Psoas muscle (tissue), 8 donors: ENCODE data around the gene RNF220. TPM values are rescaled to one million over a fixed set of nuclear protein-coding genes. Genes with fewer than 3 reads are reported as not detected.

Experiments used
- ATAC-seq, 4 donors: fragments of 200-7000 bp; cut with Tn5 transposase; one replicate each; pipeline ENCODE4 v1.9.1; 2020; ENCODE audit warnings: moderate library complexity in 3 of 4, mild to moderate bottlenecking in 2 of 4
- DNase-seq, 2 donors: peaks; one replicate each; pipeline ENCODE4 v3.0.0-alpha.2; 2020
- H3K27ac ChIP-seq: fragments of 200-600 bp; one replicate; pipeline ENCODE4 v1.8.0; 2022
- H3K27me3 ChIP-seq, 3 donors: fragments of 200-600 bp in 1 of 3; one replicate each; pipeline versions ENCODE4 v1.6.1 to v1.8.0; 2013 to 2022; ENCODE audit warnings: low read length in 2 of 3, mild to moderate bottlenecking in 2 of 3, moderate library complexity in 1 of 3; ENCODE audit not compliant: insufficient read depth in 3 of 3
- H3K36me3 ChIP-seq, 2 donors: fragments of 200-600 bp in 1 of 2; one replicate each; pipeline versions ENCODE4 v1.6.1 to v1.8.0; 2013 to 2022; ENCODE audit warnings: low read depth in 1 of 2, mild to moderate bottlenecking in 1 of 2, moderate library complexity in 1 of 2; ENCODE audit not compliant: insufficient read depth in 1 of 2
- H3K4me1 ChIP-seq: fragments of 200-600 bp; one replicate; pipeline ENCODE4 v1.8.0; 2022
- H3K4me3 ChIP-seq: fragments of 200-600 bp; one replicate; pipeline ENCODE4 v1.8.0; 2022; ENCODE audit warnings: mild to moderate bottlenecking
- H3K9me3 ChIP-seq: fragments of 200-600 bp; one replicate; pipeline ENCODE4 v1.8.0; 2022
- CTCF ChIP-seq: fragments of 200-600 bp; IDR thresholded peaks from one replicate; pipeline ENCODE4 v1.8.0; 2022; ENCODE audit warnings: antibody characterized with exemption
- WGBS, 3 donors: extraction: QIAGEN DNeasy Blood & Tissue Kit; methylation state at CpG; one replicate each; pipeline versions ENCODE4 v1.1.6 to v1.1.7; 2013; 5-methylcytosine and 5-hydroxymethylcytosine counted together
- intact Hi-C, 2 donors: fragments of 100-400 bp; cut with DNase I; formaldehyde crosslinking; loops; one replicate each; pipeline versions ENCODE4 v1.11.0 to v1.14.2; 2022
- polyA plus RNA-seq, 3 donors: library from polyadenylated mRNA; stranded (reverse); fragments of 200-250 nt; gene quantifications; one replicate each; pipeline ENCODE4 v1.2.3, GENCODE V29; 2013
- total RNA-seq, 4 donors: library from RNA; stranded (reverse); fragmentation: NEBNext Ultra II Directional in 2 of 4; extraction: Animal tissue kit (Norgen Biotek cat#: 25700) in 2 of 4; gene quantifications; one replicate each; pipeline versions ENCODE4 v1.2.1 to v1.2.4, GENCODE V29; 2021 to 2023
- donor health status: healthy with polysubstance abuse.
- donor health status: DM: no; HTN: no; CAD: no; lungs with moderate emphysema.
- donor health status: Bipolar disorder and iron deficiency.
- donor health status: healthy.
- donor health status: DM: yes; HTN: yes; CAD: no.
- donor health status: DM: no; HTN: no; CAD: no.
- donor health status: DM: no; HTN: no; CAD: no.
- donor health status: DM: yes; HTN: yes; CAD: no.

RNF220 gene
- total and polyA plus RNA-seq, 7 donors = 61.1 to 133 (median 75.5) TPM

- ATAC-seq = no peak
- intact Hi-C loops = no loop called here
- 76 to 83% (median 79%) methylated on average over 8 of the region's 8 CpGs for WGBS, 3 donors
- peaks cover 2 to 42% (median 4%) of the 10 kb centered on the region in 3 donors for H3K27me3 ChIP-seq
- no peak overlapping the region for H3K27ac ChIP-seq
- DNase-seq = no peak
- no peaks in the 10 kb centered on the region for H3K36me3 ChIP-seq
- H3K4me3 ChIP-seq = no peak overlapping the region
- TF ChIP-seq CTCF = no peak
- H3K4me1 ChIP-seq = peaks cover 24% of the 10 kb centered on the region
- H3K9me3 ChIP-seq = no peaks in the 10 kb centered on the region
These were observed 20.5 kb downstream of the RNF220 start for GRCh38 chr1:44425341-44426082.

DNA sequence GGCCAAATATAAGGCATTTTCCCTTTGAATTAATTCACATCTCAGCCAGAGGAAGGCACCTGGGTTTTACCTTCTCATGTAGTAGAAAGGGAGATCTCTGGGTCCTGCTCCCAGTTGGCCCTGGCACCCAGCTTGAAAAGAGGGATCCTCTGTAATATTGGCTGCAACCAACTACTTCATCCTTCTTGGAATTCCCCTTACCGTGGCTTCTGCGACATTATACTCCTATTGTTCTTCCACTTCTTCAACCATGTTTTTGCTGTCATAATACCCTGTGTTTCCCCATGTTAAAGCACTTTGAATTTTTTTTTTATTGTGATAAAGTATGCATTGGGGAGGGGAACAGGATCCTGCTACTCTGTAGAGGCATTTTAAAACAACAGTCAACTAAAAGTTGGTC, 26.8 kb downstream of the RNF220 start:
- WGBS, 3 donors = 57 to 74% (median 64%) methylated on average over 2 of the region's 2 CpGs
- Histone ChIP-seq H3K27me3 (peaks cover 4 to 30% (median 4%) of the 10 kb centered on the region in 3 donors), H3K4me3 (no peak overlapping the region), H3K9me3 (no peaks in the 10 kb centered on the region), H3K27ac (no peak overlapping the region), H3K4me1 (no peaks in the 10 kb centered on the region), H3K36me3 (no peaks in the 10 kb centered on the region)
- DNase-seq (no peak), ATAC-seq (no peak)
- TF ChIP-seq CTCF = no peak
- intact Hi-C loops = no loop called here

DNA sequence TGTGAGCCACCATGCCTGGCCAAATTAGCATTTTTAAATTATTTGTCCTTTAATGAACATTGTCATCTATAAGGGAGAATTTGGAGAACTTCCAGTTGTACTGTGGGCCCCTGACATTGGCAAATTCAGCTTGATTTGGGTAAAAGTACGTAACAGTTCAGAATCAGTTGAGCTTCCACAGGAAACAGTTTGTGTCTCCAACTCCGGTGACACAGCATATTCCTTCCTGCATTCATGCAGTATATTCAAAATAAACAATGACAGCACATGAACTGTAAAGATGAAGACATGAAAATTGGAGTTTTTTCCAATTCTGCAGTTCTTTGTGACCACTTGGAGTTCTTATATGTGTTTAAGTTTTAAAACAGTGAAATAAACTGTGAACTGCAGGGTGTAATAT, 28.2 kb downstream of the RNF220 start:
- intact Hi-C loops = no loop called here
- no peak overlapping the region for H3K4me3 ChIP-seq
- no peaks in the 10 kb centered on the region for H3K36me3 ChIP-seq
- H3K4me1 ChIP-seq = no peaks in the 10 kb centered on the region
- peaks cover 4 to 19% (median 6%) of the 10 kb centered on the region in 3 donors for H3K27me3 ChIP-seq
- TF ChIP-seq CTCF = no peak
- no peak for DNase-seq
- no peaks in the 10 kb centered on the region for H3K9me3 ChIP-seq
- ATAC-seq = no peak
- WGBS, 3 donors = 71 to 81% (median 81%) methylated on average over 2 of the region's 2 CpGs
- no peak overlapping the region for H3K27ac ChIP-seq

- intact Hi-C loops = no loop called here
- DNase-seq (no peak), ATAC-seq (no peak)
- TF ChIP-seq CTCF = no peak
- no peaks in the 10 kb centered on the region for H3K9me3 ChIP-seq
- H3K4me1 ChIP-seq = no peaks in the 10 kb centered on the region
- H3K36me3 ChIP-seq = no peaks in the 10 kb centered on the region
- H3K27ac ChIP-seq = no peak overlapping the region
- H3K27me3 ChIP-seq = peaks cover 2 to 4% (median 2%) of the 10 kb centered on the region in 3 donors
- 63 to 67% (median 67%) methylated on average over 5 of the region's 5 CpGs for WGBS, 3 donors
- H3K4me3 ChIP-seq = no peak overlapping the region
These were observed 31.5 kb downstream of the RNF220 start for GRCh38 chr1:44436401-44437106.
